GM21447 (cell line): ENCODE measurements around the gene SLC9A9.

Source experiments
- ATAC-seq: cut with Tn5 transposase; IDR thresholded peaks from one replicate; pipeline ENCODE4 v1.9.1; 2021; ENCODE audit not compliant: unreplicated experiment

Gene SLC9A9

DNA sequence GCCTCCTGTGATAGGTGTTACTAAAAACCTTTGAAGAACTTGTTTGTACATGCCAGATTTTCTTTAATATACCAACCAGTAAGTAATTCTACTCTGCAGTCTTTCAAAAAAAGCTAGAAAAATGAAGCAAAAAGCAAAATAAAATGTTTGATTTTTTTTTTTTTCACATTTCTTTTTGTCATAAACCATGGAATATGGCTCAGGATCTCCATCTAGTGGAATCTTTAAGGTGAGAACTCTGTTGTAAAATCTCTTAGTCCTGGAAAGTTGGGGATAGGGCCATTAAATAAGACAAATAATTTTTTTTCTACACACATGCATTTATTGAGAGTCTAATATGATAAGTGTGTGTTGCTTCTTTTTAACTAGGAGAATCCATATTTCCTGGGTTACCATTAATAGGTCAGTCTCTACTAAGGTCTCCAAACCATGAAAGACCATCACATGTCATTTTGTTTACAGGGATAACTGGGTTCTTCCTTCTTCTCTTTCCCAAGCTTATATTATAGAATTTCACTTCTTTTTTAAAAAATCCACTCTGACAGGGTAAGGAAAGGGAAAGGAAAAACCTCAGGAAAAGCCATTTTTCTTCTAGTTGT, 84.6 kb downstream of the SLC9A9 start:
- no peak for ATAC-seq

DNA sequence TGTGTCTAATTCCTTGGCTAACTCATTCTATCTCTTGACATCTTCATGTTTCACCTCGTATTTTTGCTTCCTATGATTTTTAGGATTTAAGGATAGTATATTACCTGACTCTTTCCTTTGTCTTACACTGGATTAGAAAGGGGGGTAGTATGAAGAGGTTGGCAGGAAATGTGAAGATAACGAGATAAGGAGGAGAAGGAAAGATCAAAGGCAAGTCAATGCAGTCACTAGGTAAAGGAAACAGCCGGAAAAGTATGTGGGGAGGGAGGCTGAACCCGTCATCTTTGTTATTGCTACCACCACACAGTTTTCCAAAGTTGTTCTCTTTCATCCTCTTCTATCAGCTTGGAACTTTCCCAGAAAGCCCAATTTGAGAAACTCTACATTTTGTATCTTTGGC, 90.6 kb downstream of the SLC9A9 start:
- no peak for ATAC-seq

DNA sequence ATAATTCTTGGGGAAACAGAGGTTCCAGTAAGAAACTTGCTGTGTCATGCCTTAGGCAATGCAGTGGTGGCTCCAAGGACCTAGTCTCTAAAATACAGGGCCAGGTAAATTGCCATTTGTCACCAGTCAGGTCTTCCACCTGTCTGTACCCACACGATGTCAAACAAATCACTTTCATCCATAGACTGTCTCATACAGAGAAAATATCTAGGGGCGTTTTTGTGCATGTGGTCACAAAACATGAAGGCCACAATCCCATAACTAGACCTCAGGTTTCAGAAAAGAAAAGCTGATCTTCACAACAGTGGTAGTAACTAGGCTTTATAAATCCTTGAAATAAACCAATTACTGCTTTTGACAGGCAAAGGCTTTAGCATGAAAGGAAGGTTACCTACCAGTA, 92.3 kb downstream of the SLC9A9 start:
- ATAC-seq, result no peak

DNA sequence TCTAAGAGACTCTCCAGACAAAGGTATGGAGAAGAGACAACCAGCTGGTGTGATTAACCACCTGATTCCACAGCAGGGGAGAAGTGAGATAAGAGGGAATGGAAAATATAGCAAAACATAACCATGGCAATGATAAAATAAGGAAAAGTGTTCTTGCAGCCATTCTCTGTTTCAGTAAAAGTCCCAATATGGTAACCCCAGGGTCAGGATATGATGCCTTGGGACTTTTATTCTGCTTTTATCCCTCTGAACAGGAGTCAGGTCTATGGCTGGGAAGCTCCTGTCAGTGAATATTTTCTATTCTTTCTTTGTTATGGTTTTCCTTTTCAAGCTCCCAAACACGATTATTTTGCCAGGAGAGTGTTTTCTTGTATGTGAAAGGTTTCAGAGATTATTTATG, 94.2 kb downstream of the SLC9A9 start:
- no peak for ATAC-seq

DNA sequence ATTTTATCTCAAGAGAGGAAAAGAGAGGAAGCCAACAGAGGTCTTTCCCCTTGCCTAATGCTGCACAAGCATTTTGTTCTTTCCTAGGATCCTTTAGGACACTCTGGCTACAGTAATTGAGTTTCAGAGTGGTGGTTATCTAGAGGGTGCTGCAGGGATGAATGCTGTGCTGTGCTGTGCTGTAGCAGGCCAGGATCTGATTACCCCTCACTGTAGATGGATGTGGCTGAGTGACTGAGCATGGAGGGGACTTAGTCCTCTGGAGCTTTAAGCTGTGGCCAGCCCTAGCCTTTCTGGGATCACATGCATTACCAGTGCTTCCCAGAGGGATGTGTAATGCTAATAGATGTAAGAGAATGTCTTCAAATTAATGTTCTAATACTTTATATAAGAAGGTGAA, 94.8 kb downstream of the SLC9A9 start:
- ATAC-seq, result no peak

DNA sequence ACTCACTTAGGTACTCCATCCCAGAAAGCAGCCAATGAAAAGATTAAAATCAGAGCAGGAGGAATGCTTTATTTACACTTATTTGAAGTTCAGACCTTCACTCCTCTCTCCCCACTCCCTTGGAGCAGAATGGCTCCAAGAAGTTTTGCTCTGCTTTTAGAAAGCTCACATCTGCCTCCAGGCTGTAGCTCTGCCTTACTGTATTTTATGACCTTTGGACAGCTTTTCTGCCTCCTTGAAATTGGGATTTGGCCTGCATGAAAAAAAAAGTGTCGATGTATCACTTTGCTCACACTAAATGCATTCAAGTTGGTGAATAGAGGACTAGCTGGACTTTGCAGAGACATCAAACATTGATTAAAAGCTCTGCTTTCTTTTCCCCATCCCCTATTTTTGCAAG, 95.3 kb downstream of the SLC9A9 start:
- no peak for ATAC-seq

DNA sequence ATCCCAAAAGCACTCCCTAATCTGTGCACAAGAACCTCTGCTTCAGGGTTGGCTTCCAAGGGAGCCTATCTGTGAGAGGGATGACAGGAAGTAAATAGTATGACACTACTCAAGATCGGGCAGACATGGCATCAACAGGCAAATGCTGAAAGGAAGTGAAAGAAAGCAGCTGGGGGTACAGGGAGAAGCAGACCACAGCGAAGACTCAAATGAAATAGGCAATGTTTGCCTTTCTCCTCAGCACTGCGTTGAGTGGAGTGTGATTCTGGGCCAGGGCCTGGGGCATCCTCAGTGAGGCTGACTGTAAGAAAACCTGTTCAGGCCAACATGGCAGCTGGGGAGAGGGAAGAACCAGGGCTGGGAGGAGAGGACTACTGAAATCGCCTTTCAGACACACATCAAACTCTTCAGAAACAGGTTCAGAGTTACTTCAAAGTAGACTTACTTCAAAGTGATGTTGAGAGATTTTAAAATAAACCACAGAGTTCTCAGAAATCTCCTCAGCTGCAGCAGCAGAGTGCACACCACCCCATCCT, 96.6 kb downstream of the SLC9A9 start:
- ATAC-seq, result no peak

DNA sequence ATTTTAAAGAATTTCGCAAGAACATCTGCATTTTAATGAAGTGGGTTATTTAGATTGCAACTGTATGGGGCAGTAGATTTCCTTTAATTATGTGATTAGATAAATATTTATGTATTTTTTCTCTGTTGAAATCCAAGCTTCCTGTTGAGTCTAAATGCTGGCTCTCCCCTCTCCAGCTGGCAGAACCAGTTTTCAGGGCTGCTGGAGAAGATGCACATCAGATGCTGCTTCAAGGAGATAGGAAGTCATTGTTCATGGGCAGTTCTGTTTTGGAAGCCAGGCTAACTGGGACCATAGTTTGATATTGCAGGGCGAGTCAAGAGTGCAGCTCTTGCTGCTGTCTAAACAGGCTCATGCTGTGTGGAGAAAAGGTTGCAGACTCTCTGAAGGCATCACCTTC, 97.4 kb downstream of the SLC9A9 start:
- no peak for ATAC-seq

DNA sequence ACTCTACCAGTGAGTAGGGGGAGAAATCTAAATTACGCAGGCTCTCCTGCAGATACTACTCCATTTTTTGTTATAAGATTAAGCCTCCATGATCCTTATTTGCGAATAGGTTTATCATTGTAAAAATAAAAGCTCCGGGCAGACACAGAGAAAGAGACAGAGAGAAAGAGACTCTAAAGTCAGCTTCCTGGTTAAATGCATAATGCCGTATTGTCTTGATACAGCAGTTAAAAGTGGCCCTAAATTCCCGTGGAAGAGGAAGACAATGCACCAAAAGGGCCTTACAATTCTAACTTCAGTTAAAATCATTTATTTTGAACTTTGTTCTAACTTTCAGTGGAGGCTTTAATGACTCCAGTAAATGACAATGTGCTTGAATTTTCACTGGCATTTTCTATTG, 98.3 kb downstream of the SLC9A9 start:
- no peak for ATAC-seq

DNA sequence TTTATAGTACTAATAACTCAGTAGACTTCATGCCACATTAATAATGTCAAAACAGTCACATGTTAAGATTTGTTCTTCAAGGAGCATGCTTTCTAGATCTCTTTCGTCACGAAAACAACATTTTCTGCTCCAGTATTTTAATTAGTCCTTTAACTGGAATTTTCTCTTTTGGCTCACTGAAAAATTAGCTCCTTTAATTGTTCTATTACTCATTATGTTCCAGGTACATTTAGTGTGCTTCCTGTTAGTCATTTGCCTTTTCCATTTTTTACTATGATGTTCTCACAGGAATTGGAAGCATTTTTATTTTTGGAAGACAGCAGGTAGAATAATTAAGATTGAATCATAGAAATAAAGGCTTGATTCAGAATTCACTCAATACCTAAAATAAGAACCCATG, 111.2 kb downstream of the SLC9A9 start:
- no peak for ATAC-seq

DNA sequence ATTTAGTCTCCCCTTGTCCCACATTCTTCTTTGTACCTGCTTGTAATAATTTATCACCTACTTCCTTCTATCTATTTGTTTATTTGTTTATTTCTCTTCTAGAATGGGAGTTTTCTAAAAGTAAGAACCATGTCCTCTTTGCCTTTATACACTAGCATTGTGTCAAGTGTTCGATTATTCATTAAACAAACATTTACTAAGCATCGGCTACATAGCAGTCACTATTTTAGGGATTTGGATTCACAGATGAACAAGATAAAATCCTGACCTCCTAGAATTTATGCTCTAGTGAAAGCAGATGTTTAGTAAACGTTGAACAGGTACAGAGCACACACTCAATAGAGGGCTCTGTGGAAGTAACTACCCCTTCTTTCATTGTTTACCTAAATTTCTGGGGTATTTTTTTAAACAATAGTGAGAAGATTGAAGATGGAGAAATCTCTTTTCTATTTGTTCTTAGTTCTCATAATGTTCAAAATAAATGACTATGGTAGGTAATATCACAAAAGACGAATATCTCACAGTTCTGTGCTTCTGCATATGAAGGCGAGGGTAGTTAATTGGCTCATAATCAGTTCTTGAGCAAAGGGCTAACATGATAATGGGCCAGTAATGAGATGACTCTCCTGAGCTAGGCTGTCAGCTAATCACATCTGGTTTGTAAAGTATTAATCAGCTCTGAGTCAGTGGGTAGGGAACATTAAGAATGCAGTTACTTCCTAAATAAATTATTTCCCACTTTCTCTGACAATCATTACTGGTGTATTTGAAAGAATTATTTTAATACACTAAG, 111.9 kb downstream of the SLC9A9 start:
- no peak for ATAC-seq

DNA sequence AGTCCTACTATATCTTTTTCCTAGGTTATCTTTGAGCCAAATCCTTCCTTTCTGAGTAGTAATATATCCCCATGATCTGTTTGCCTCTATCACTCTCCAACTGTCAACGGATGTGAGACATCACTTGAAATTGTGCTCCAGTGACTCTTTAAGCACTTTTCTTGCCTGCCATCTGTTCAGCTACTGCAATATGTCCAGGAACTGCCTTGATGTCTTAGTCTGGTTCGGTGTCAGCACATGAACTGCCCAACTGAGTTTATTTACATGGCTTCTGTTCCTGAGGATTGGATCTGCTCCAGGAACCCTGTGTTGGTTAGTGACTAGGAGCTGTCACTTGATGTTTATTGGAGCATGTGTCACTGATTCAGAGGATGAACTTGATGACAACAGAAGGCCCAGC, 116.5 kb downstream of the SLC9A9 start:
- ATAC-seq, result no peak

DNA sequence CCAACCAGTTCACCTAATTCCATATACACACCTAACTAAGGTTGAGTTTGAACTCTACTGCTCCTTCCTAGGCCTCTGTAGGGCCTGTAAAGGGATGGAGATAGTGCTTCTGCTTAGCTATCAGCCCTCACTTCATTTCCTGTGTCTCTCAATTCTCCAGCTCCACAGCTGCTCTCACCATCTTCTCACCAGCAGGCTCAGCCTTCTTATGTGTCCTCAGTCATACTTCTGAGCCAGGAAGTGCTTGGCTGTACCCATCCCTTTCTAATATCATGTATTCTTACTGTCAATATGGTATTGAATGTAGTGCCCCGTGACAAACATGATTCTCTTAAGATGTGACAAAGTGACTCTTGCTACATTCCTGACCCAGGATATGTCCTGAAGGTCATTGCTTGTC, 116.9 kb downstream of the SLC9A9 start:
- ATAC-seq, result no peak

DNA sequence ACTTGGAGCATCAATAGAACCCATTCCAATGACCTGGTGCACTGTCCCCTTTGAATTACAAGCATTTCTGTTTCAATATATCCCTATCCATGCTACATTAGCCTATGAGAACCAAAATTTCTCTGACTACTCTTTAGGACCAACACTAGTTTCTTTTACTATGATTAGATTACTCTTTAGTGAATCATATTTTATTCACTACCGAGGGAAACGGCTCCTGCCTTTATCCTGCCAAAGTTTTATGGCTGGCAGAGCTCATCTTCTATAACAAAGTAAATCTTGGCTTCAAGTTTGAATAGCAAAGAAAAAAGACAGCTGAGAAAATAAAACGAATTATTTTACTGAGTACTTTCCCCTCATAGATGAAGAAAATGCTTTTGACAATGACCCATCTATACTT, 120.9 kb downstream of the SLC9A9 start:
- ATAC-seq, result no peak

DNA sequence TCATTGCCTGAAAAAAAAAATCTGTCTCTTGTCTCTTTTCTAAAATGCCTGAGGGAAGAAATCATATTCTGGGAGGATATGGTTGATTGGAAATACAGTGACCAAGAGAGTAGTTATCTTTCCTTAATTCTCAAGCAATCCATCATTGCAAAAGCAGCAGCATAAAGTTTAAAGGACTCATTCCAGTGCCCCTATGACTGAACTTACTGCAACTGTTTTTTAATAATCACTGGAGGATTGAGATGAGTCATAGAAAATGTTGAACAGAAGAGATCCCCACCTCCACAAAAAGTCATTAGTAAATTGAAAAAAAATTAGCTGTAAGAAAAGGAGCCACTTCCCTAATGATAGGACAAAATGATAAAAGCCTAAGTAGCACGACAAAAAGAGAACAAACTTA, 121.5 kb downstream of the SLC9A9 start:
- ATAC-seq, result no peak

DNA sequence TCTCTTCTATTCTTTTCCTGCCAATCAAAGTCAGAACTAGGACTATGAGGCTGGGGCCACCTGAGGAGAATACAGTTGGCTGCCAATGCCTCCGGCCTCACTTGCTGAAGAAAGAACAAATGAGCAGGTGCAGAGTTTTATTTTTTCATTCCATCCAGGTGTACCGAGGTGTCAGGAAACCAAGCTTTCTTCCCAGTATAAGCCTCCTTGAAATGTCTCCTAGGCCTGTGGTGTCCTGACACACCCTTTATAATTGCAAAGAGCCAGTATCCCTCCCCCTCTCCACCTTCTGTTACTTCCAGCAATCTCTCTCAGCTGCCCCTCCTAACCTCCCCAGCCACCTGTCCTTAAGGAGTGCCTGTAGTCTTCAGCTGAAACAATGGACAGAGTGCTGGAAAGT, 127.9 kb downstream of the SLC9A9 start:
- no peak for ATAC-seq

DNA sequence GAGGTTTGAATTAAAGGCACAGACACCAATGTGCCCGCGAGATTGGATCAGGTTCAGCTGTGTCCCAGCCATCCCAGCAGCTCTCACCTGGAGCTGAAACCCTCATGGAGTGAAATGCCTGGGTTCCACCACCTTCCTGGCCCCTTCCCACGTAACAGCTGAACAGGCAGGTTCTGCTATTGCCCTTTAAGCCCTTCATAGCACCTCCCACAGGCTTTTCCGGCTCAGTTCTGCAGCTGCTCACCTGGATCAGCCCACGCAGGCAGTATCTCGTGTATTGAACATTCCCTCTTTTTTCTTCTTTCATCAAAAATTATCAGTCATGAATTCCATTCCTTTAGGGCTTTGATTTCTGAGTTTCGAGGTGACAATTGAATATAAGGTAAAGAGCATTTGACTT, 129.8 kb downstream of the SLC9A9 start:
- ATAC-seq, result no peak

DNA sequence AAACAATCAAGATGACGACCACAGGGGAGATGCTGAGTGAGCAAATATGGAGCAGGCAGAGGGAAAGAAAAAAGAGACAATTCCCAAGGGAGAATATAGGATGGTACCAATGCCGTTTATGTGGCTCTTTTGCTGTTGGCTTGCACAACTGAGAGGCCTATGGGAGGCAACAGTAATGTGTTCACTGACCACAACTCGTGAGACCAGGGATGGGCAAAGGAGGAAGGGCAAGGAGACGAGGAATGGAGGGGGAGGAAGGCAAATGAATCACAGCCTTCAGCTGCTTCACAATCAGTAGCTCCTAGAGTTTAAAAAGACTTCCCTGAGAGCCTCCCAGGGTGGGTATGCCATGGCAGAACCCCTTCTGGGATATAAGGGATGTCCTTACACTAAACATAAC, 131.5 kb downstream of the SLC9A9 start:
- no peak for ATAC-seq

DNA sequence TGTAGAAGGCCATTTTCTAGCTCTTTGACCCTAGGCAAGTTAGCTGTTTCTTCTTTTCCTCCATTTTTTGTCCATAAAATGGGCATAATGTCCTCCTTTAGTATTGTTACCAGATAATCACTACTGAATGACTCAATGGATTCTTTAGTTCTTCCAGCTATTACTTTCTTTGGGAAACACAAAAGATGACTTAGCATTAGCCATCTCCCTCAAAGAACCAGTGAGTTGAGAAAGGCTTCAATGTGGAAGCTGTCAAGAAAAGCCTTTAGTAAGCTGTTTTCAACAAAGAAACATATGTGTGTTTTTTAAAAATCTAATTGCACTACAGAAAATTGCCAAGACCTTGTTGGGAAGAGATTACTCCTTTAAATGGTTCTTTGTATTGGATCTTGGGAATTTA, 135.7 kb downstream of the SLC9A9 start:
- ATAC-seq, result no peak

DNA sequence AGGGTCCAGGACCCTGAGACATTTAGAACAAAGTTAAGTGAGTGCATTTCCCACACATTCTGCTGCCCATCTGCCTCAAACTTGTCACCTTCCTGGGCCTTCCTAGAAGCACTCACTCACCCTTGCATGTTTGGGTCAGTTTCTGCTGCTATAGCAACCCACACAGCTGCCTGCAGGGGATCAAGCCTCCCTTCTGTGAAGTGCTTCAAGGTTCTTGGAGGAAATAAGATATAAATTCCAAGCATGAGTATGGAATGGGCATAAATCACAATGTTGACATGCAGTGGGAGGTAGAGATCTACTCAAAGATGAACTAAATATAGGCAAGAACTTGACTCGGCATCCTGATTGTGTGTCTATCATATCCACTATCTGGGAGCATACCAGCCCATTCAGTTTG, 140.4 kb downstream of the SLC9A9 start:
- ATAC-seq, result no peak

DNA sequence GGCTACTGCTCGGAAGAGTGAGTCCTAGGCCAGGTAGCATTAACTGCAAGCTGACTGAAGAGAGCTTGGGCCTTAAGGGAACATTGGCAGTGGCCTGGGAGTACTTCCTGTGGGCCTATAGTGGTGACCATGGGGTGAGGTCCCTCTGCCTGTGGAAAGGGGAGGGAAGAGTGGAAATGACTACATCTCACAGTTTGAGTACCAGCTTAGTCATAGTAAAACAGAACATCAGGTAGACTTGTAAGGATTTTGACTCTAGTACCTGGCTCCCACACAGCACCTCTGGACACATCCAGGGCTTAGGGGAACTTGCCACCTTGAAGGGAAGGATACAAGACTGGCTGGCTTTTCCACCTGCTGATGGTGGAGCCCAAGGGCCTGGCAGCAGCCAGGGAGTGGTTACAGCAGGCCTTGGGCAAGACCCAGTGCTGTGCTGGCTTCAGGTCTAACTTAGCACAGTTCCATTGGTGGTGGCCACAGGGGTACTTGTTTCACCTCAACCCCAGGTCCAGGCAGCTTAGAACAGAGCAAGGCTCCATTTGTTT, 147.8 kb downstream of the SLC9A9 start:
- no peak for ATAC-seq

DNA sequence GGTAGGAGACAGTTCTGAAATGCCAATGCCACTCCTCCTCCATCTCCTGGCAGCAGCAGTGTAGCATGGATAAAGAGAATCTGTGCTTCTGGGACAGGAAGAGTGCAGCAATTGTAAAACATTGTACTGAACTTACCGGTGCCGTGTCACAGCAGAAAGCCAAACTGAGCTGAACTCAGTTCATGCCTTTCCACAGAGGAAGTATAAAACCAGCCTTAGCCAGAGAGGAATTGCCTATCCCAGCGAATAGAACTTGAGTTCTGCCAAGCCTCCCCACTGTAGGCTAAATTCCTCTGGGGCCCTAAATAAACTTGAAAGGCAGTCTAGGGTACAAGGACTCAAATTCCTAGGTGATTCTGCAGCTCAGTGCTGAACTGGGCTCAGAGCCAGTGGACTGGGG, 148.8 kb downstream of the SLC9A9 start:
- ATAC-seq, result no peak
